ENCODE measurements around the gene CUBN. TPM values are rescaled to one million over a fixed set of nuclear protein-coding genes. Genes with fewer than 3 reads are reported as not detected.

Gene CUBN
- total and polyA plus RNA-seq, 9 of the 15 experiments (the other 6 are each of a cell fraction or from before 2014, with no cell fraction given), result 0.04 to 0.33 (median 0.09) TPM

DNA sequence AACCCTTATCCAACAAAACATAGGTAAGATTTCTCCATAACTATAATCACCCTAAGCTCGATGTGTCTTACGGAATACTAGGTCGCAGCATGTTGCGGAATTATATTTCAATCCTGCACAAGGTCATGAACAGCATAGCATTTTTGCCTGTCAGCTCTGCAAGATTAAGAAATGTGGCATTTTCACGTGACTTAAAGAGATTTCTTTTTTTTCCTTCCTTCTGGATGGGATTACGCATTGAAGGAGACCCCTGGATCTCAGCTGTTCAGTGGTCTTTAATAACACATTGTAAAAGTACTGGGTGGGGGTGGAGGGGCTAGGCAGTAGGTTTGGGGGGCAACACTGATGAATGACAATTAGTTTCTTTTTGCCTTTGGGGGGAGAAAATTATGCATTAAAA is 106.7 kb downstream of the CUBN start (continued):
- TF ChIP-seq TBP (optimal IDR thresholded peaks at IDR 0.05; ENCODE audit: low read depth, low read length), result peak; percentile 85
- 0 out of 2 replicates have a peak, but pooled peaks have one; percentile 29 for TF ChIP-seq GTF2A2 (tag; IDR thresholded peaks at IDR 0.05)

DNA sequence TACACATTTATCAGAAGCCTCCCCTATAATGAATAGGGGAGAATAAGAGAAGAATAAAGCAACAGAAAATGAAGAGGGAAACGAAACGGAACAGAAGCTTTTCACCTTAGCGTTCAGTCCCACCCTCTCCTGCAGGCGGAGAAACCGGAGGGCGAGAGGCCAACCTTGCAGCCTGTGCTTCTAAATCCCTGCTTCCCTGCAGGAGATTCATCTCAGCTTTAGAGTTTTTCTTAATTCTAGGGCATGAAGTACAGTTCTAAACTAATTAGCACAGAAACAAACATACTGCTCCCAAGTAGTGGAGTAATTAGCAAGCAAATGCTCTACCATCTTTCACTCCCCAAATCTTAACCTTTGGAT is 107.2 kb downstream of the CUBN start:
- FAIRE-seq, result no peak
- no peak overlapping the region for H3K4me3 ChIP-seq
- no TSS peak for BruUV-seq (replicated peaks)
- no peak for ATAC-seq
- ChIA-PET CTCF (ENCODE audit: low intra/inter-chr PET ratio) (no interaction called here), POLR2A (no interaction called here)
- no peak overlapping the region for H3K4me2 ChIP-seq (ENCODE audit: insufficient read depth, low read length)
- TF ChIP-seq RBFOX2 (IDR thresholded peaks at IDR 0.05; ENCODE audit: low read depth, low read length) (no peak), POLR2B (IDR thresholded peaks at IDR 0.05; ENCODE audit: low read depth, partially characterized antibody) (no peak), ZC3H4 (CRISPR knock-in tag; IDR thresholded peaks at IDR 0.05; ENCODE audit: borderline replicate concordance) (no peak), ELF4 (CRISPR knock-in tag; IDR thresholded peaks at IDR 0.05) (no peak), PHF21A (IDR thresholded peaks at IDR 0.05; ENCODE audit: borderline replicate concordance, low read depth) (no peak), KAT8 (IDR thresholded peaks at IDR 0.05; ENCODE audit: low read depth) (no peak), CREM (IDR thresholded peaks at IDR 0.05; ENCODE audit: low read depth) (no peak), PHB (CRISPR knock-in tag; IDR thresholded peaks at IDR 0.05) (no peak), SMAD1 (IDR thresholded peaks at IDR 0.05; ENCODE audit: low read depth, low read length, partially characterized antibody) (no peak), NCOA4 (IDR thresholded peaks at IDR 0.05; ENCODE audit: partially characterized antibody) (no peak), ZNF586 (CRISPR knock-in tag; conservative IDR thresholded peaks at IDR 0.05) (no peak), CHCHD3 (CRISPR knock-in tag; IDR thresholded peaks at IDR 0.05) (no peak), RBM17 (IDR thresholded peaks at IDR 0.05; ENCODE audit: borderline replicate concordance, low read depth, low read length) (no peak), RBBP5 (IDR thresholded peaks at IDR 0.05; ENCODE audit: borderline replicate concordance, insufficient read depth, low read length, poor library complexity, severe bottlenecking) (no peak)
- TF ChIP-seq, protein P1, sequence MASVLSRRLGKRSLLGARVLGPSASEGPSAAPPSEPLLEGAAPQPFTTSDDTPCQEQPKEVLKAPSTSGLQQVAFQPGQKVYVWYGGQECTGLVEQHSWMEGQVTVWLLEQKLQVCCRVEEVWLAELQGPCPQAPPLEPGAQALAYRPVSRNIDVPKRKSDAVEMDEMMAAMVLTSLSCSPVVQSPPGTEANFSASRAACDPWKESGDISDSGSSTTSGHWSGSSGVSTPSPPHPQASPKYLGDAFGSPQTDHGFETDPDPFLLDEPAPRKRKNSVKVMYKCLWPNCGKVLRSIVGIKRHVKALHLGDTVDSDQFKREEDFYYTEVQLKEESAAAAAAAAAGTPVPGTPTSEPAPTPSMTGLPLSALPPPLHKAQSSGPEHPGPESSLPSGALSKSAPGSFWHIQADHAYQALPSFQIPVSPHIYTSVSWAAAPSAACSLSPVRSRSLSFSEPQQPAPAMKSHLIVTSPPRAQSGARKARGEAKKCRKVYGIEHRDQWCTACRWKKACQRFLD (CRISPR knock-in tag; IDR thresholded peaks at IDR 0.05), result no peak
- DNase-seq (ENCODE audit: extremely low read depth in 1 of 4, low spot score in 3 of 4), result no peak
- intact Hi-C loops (cut with micrococcal nuclease), result no loop called here
- in situ Hi-C loops (cut with MboI), result no loop called here
- H3K4me1 ChIP-seq (replicated peaks in 1 of 2; ENCODE audit: control insufficient read depth in 2 of 2, insufficient read depth in 2 of 2, low read length in 2 of 2), result peaks cover 0 to 22% of the 10 kb centered on the region in 2 experiments; a peak in 2 of 5 replicates
- H3K9me1 ChIP-seq (ENCODE audit: control insufficient read depth, insufficient read depth, low read length), result no peaks in the 10 kb centered on the region
- no peaks in the 10 kb centered on the region for H3K27me3 ChIP-seq (ENCODE audit: control insufficient read depth in 2 of 2, insufficient read depth in 2 of 2, low read length in 2 of 2)
- no peak overlapping the region for H3K9ac ChIP-seq (ENCODE audit: insufficient read depth in 1 of 2, low read depth in 2 of 2, low read length in 2 of 2)
- no peaks in the 10 kb centered on the region for H3K9me3 ChIP-seq (replicated peaks; ENCODE audit: control insufficient read depth, insufficient read depth, low read depth, low read length)
- H3K79me2 ChIP-seq (ENCODE audit: control insufficient read depth, insufficient read depth, low read length), result no peaks in the 10 kb centered on the region
- H4K20me1 ChIP-seq (replicated peaks; ENCODE audit: control insufficient read depth, insufficient read depth, low read length), result no peaks in the 10 kb centered on the region
- H2AFZ ChIP-seq (ENCODE audit: low read depth, low read length), result no peak overlapping the region
- 57% methylated on average over 6 of the region's 6 CpGs for WGBS (ENCODE audit: insufficient coverage, low coverage, missing lambda C conversion rate)
- no peaks in the 10 kb centered on the region for H3K36me3 ChIP-seq (ENCODE audit: control insufficient read depth, insufficient read depth, low read length)
- H3K27ac ChIP-seq (ENCODE audit: extremely low read depth, low read depth, low read length), result no peak overlapping the region

Data from K562 (cell line).